ENCODE results near the gene C11orf68. TPM values are rescaled to one million over a fixed set of nuclear protein-coding genes. Genes with fewer than 3 reads are reported as not detected.

C11orf68 gene
- total and polyA plus RNA-seq, 10 of the 15 experiments (the other 5 are each of a cell fraction or from before 2014, with no cell fraction given) = 3.0 to 25.4 (median 16.7) TPM

DNA sequence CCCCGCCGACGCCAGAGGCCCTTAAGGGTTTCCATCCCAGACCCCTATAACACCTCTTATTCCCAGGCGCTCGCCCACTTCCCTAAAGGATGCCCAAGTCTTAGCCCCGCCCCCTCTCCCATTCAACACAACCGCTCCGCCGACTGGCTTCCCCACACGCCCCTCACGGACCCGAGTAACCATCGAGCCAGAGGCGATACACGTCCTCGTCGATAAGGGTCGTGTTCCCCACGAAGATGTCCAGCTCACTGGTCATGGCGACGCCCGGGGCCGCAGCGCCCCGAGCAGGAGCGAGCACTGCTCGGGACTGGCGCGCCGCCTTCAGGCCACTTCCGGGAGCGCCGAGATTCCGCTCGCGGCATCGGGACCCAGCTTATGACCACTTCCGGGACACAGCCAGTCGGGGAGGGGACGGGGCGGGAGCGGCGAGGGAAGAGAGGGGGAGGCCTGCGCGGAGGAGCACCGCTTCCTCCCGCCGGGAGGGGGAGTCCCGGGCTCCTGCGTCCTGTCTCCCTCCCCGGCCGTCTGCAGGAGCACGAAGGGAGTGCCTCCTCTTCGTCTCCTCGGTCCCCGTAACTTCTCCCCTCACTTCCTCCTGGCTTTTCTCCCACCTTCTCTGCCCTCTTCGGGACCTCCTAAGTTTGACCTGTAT, 30.6 kb downstream of the C11orf68 start, which contains the start of gene FIBP (continued):
- TF ChIP-seq, protein P1, sequence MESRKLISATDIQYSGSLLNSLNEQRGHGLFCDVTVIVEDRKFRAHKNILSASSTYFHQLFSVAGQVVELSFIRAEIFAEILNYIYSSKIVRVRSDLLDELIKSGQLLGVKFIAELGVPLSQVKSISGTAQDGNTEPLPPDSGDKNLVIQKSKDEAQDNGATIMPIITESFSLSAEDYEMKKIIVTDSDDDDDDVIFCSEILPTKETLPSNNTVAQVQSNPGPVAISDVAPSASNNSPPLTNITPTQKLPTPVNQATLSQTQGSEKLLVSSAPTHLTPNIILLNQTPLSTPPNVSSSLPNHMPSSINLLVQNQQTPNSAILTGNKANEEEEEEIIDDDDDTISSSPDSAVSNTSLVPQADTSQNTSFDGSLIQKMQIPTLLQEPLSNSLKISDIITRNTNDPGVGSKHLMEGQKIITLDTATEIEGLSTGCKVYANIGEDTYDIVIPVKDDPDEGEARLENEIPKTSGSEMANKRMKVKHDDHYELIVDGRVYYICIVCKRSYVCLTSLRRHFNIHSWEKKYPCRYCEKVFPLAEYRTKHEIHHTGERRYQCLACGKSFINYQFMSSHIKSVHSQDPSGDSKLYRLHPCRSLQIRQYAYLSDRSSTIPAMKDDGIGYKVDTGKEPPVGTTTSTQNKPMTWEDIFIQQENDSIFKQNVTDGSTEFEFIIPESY (IDR thresholded peaks at IDR 0.05) = no peak
- TF ChIP-seq FOXM1 (IDR thresholded peaks at IDR 0.05; ENCODE audit: low read depth, low read length) (no peak), MTA2 (IDR thresholded peaks at IDR 0.05; ENCODE audit: low read depth) (no peak), SPI1 (IDR thresholded peaks at IDR 0.05; ENCODE audit: borderline replicate concordance, insufficient read depth, low read depth, low read length) (peak; percentile 31; the same call in 1 of the 2 replicates), POLR2AphosphoS2 (IDR thresholded peaks at IDR 0.05; ENCODE audit: low read depth, low read length) (peak; percentile 87), KDM1A (IDR thresholded peaks at IDR 0.05; ENCODE audit: borderline replicate concordance) (no peak), CREB1 (IDR thresholded peaks at IDR 0.05; ENCODE audit: low read depth) (no peak), CHD1 (IDR thresholded peaks at IDR 0.05; ENCODE audit: low read depth, low read length) (no peak), ZNF207 (IDR thresholded peaks at IDR 0.05; ENCODE audit: borderline replicate concordance) (peak; percentile 62; the same call in 1 of the 2 replicates), CHD2 (IDR thresholded peaks at IDR 0.05; ENCODE audit: borderline replicate concordance, low read depth, low read length) (peak; percentile 46; the same call in 1 of the 2 replicates), GATAD2B (conservative IDR thresholded peaks at IDR 0.05; ENCODE audit: low read depth) (0 out of 2 replicates have a peak, but pooled peaks have one; percentile 67), IRF4 (IDR thresholded peaks at IDR 0.05; ENCODE audit: low read depth, low read length) (no peak), POLR2AphosphoS5 (IDR thresholded peaks at IDR 0.05; ENCODE audit: low read length) (peak; percentile 84), ZNF24 (IDR thresholded peaks at IDR 0.05) (no peak), POU2F2 (IDR thresholded peaks at IDR 0.05; ENCODE audit: borderline replicate concordance, low read depth, low read length) (peak; percentile 54; the same call in 1 of the 3 replicates), ZNF384 (IDR thresholded peaks at IDR 0.05; ENCODE audit: borderline replicate concordance, low read depth, low read length) (no peak), YBX1 (IDR thresholded peaks at IDR 0.05) (no peak)
- TF ChIP-seq, protein P2, sequence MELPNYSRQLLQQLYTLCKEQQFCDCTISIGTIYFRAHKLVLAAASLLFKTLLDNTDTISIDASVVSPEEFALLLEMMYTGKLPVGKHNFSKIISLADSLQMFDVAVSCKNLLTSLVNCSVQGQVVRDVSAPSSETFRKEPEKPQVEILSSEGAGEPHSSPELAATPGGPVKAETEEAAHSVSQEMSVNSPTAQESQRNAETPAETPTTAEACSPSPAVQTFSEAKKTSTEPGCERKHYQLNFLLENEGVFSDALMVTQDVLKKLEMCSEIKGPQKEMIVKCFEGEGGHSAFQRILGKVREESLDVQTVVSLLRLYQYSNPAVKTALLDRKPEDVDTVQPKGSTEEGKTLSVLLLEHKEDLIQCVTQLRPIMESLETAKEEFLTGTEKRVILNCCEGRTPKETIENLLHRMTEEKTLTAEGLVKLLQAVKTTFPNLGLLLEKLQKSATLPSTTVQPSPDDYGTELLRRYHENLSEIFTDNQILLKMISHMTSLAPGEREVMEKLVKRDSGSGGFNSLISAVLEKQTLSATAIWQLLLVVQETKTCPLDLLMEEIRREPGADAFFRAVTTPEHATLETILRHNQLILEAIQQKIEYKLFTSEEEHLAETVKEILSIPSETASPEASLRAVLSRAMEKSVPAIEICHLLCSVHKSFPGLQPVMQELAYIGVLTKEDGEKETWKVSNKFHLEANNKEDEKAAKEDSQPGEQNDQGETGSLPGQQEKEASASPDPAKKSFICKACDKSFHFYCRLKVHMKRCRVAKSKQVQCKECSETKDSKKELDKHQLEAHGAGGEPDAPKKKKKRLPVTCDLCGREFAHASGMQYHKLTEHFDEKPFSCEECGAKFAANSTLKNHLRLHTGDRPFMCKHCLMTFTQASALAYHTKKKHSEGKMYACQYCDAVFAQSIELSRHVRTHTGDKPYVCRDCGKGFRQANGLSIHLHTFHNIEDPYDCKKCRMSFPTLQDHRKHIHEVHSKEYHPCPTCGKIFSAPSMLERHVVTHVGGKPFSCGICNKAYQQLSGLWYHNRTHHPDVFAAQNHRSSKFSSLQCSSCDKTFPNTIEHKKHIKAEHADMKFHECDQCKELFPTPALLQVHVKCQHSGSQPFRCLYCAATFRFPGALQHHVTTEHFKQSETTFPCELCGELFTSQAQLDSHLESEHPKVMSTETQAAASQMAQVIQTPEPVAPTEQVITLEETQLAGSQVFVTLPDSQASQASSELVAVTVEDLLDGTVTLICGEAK (IDR thresholded peaks at IDR 0.05; ENCODE audit: borderline replicate concordance) = peak; percentile 92
- TF ChIP-seq, protein P3, sequence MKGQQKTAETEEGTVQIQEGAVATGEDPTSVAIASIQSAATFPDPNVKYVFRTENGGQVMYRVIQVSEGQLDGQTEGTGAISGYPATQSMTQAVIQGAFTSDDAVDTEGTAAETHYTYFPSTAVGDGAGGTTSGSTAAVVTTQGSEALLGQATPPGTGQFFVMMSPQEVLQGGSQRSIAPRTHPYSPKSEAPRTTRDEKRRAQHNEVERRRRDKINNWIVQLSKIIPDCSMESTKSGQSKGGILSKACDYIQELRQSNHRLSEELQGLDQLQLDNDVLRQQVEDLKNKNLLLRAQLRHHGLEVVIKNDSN (IDR thresholded peaks at IDR 0.05; ENCODE audit: borderline replicate concordance, extremely low read length, insufficient read depth, low read depth, low read length) = no peak
- TF ChIP-seq, protein P4, sequence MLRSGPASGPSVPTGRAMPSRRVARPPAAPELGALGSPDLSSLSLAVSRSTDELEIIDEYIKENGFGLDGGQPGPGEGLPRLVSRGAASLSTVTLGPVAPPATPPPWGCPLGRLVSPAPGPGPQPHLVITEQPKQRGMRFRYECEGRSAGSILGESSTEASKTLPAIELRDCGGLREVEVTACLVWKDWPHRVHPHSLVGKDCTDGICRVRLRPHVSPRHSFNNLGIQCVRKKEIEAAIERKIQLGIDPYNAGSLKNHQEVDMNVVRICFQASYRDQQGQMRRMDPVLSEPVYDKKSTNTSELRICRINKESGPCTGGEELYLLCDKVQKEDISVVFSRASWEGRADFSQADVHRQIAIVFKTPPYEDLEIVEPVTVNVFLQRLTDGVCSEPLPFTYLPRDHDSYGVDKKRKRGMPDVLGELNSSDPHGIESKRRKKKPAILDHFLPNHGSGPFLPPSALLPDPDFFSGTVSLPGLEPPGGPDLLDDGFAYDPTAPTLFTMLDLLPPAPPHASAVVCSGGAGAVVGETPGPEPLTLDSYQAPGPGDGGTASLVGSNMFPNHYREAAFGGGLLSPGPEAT (IDR thresholded peaks at IDR 0.05; ENCODE audit: low read depth) = peak; percentile 79
- TF ChIP-seq, protein P5, sequence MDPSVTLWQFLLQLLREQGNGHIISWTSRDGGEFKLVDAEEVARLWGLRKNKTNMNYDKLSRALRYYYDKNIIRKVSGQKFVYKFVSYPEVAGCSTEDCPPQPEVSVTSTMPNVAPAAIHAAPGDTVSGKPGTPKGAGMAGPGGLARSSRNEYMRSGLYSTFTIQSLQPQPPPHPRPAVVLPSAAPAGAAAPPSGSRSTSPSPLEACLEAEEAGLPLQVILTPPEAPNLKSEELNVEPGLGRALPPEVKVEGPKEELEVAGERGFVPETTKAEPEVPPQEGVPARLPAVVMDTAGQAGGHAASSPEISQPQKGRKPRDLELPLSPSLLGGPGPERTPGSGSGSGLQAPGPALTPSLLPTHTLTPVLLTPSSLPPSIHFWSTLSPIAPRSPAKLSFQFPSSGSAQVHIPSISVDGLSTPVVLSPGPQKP (IDR thresholded peaks at IDR 0.05; ENCODE audit: low read depth, low read length) = peak; percentile 92

All from GM12878 (cell line).